PC-9 (cell line): Measurements from ENCODE around the gene OR10D3.

Source experiments
- CTCF ChIP-seq: fragments of 200-600 bp; sonication (generic); conservative IDR thresholded peaks from 2 replicates; pipeline ENCODE4 v1.6.1; 2017; ENCODE audit warnings: mixed run types, antibody characterized with exemption, mild to moderate bottlenecking, moderate library complexity
- EZH2 ChIP-seq: fragments of 200-600 bp; sonication (generic); IDR thresholded peaks from 2 replicates; pipeline ENCODE4 v1.8.0; 2017; ENCODE audit warnings: antibody characterized with exemption, low read depth

- TF ChIP-seq CTCF (no peak), EZH2 (no peak)
Observed at GRCh38 chr11:124168796-124169195, 14.3 kb upstream of the OR10D3 start.
